ENCODE data around the gene BNIPL.

DNA sequence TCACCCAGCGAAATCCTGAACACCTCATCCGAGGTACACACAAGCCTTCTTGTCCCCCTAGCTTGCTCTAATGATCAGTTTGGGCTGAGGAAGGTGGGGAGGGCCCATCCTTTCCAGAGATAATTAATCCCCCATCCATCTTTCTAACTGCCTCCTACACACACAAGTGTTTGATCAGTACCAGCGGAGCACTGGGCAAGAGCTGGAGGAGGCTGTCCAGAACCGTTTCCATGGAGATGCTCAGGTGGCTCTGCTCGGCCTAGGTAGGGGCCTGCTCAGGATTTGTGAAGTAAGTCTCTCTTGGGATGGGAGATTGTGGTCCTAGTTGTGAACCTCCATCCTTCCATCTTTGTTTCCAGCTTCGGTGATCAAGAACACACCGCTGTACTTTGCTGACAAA is 48.5 kb upstream of the BNIPL start:
- TF ChIP-seq, protein P1, sequence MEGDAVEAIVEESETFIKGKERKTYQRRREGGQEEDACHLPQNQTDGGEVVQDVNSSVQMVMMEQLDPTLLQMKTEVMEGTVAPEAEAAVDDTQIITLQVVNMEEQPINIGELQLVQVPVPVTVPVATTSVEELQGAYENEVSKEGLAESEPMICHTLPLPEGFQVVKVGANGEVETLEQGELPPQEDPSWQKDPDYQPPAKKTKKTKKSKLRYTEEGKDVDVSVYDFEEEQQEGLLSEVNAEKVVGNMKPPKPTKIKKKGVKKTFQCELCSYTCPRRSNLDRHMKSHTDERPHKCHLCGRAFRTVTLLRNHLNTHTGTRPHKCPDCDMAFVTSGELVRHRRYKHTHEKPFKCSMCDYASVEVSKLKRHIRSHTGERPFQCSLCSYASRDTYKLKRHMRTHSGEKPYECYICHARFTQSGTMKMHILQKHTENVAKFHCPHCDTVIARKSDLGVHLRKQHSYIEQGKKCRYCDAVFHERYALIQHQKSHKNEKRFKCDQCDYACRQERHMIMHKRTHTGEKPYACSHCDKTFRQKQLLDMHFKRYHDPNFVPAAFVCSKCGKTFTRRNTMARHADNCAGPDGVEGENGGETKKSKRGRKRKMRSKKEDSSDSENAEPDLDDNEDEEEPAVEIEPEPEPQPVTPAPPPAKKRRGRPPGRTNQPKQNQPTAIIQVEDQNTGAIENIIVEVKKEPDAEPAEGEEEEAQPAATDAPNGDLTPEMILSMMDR (IDR thresholded peaks at IDR 0.05): no peak
- TF ChIP-seq POLR2A (IDR thresholded peaks at IDR 0.05): no peak

Measured in transverse colon (tissue), 3 donors.